Astrocyte (in vitro differentiated cells and primary cell): ENCODE results near the gene PGP. TPM values are rescaled to one million over a fixed set of nuclear protein-coding genes. Genes with fewer than 3 reads are reported as not detected.

ENCODE experiments used
- DNase-seq: peaks from one replicate; pipeline ENCODE4 v3.0.0-alpha.2; 2010; ENCODE audit warnings: low read depth
- FAIRE-seq: peaks from 2 replicates; lab custom pipeline; 2011; peaks lifted over from hg19 to GRCh38; lab: Jason Lieb, UNC
- H2AFZ ChIP-seq: 2 replicates; pipeline ENCODE4 v1.6.0; 2012; ENCODE audit warnings: low read depth, low read length, inconsistent platforms
- H3K27ac ChIP-seq: 2 replicates; pipeline ENCODE4 v1.5.1; 2011; ENCODE audit warnings: low read depth, low read length, inconsistent platforms
- H3K27me3 ChIP-seq: 2 replicates; pipeline ENCODE4 v1.6.0; 2011; ENCODE audit warnings: low read length, inconsistent platforms; ENCODE audit not compliant: insufficient read depth
- H3K36me3 ChIP-seq: 2 replicates; pipeline ENCODE4 v1.5.1; 2011; ENCODE audit warnings: low read length, inconsistent platforms; ENCODE audit not compliant: insufficient read depth
- H3K4me1 ChIP-seq: 2 replicates; pipeline ENCODE4 v1.5.1; 2011; ENCODE audit warnings: low read length, inconsistent platforms; ENCODE audit not compliant: insufficient read depth
- H3K4me2 ChIP-seq: 2 replicates; pipeline ENCODE4 v1.6.0; 2012; ENCODE audit warnings: low read length, inconsistent platforms
- H3K4me3 ChIP-seq: 2 replicates; pipeline ENCODE4 v1.5.1; 2011; ENCODE audit warnings: low read depth, mild to moderate bottlenecking, low read length, inconsistent platforms; ENCODE audit not compliant: insufficient read depth
- H3K79me2 ChIP-seq: 2 replicates; pipeline ENCODE4 v1.6.0; 2012; ENCODE audit warnings: mild to moderate bottlenecking, low read length, inconsistent platforms; ENCODE audit not compliant: insufficient read depth
- H3K9ac ChIP-seq: 2 replicates; pipeline ENCODE4 v1.6.0; 2012; ENCODE audit warnings: mild to moderate bottlenecking, low read length, inconsistent platforms
- H3K9me3 ChIP-seq: 2 replicates; pipeline ENCODE4 v1.5.1; 2012; ENCODE audit warnings: low read depth, mild to moderate bottlenecking, low read length, inconsistent platforms; ENCODE audit not compliant: insufficient read depth
- H4K20me1 ChIP-seq: 2 replicates; pipeline ENCODE4 v1.6.0; 2012; ENCODE audit warnings: low read length, inconsistent platforms; ENCODE audit not compliant: insufficient read depth
- H3K27ac Mint-ChIP-seq: one replicate; pipeline ENCODE4 v1.8.0; 2021; ENCODE audit warnings: mild to moderate bottlenecking, mixed read lengths; ENCODE audit not compliant: unreplicated experiment
- H3K27me3 Mint-ChIP-seq: one replicate; pipeline ENCODE4 v1.8.0; 2021; ENCODE audit warnings: low read depth, mixed read lengths; ENCODE audit not compliant: unreplicated experiment
- H3K36me3 Mint-ChIP-seq: one replicate; pipeline ENCODE4 v1.8.0; 2021; ENCODE audit warnings: low read depth, mixed read lengths; ENCODE audit not compliant: unreplicated experiment
- H3K4me1 Mint-ChIP-seq: one replicate; pipeline ENCODE4 v1.8.0; 2021; ENCODE audit warnings: low read depth, mixed read lengths; ENCODE audit not compliant: unreplicated experiment
- H3K4me3 Mint-ChIP-seq: one replicate; pipeline ENCODE4 v1.8.0; 2021; ENCODE audit warnings: mild to moderate bottlenecking, moderate library complexity, mixed read lengths; ENCODE audit not compliant: unreplicated experiment
- H3K9me3 Mint-ChIP-seq: one replicate; pipeline ENCODE4 v1.8.0; 2021; ENCODE audit warnings: mild to moderate bottlenecking, mixed read lengths; ENCODE audit not compliant: unreplicated experiment
- EZH2 ChIP-seq: IDR thresholded peaks from 2 replicates; pipeline ENCODE4 v1.6.1; 2012; ENCODE audit warnings: mild to moderate bottlenecking, low read length, inconsistent platforms; ENCODE audit not compliant: insufficient read depth
- total RNA-seq: library from RNA; stranded (reverse); gene quantifications from 2 replicates; pipeline ENCODE4 v1.2.1, GENCODE V29; 2021
- TF ChIP-seq, protein P1 (sequence below): IDR thresholded peaks from 2 replicates; pipeline ENCODE4 v1.5.1; 2011; ENCODE audit warnings: low read depth, mild to moderate bottlenecking, inconsistent platforms, low read length, moderate library complexity; ENCODE audit not compliant: insufficient read depth

Gene PGP
- total RNA-seq, 1 donor from 2014 or later, result 21.1 TPM

GRCh38 chr16:2187212-2187611 lies 27.4 kb downstream of the PGP start:
- FAIRE-seq, result no peak
- Histone ChIP-seq H3K79me2 (no peaks in the 10 kb centered on the region), H3K4me1 (no peaks in the 10 kb centered on the region), H3K27ac (no peak overlapping the region), H3K9ac (no peak overlapping the region), H3K36me3 (no peaks in the 10 kb centered on the region), H3K4me2 (no peak overlapping the region), H3K4me3 (no peak overlapping the region), H3K9me3 (no peaks in the 10 kb centered on the region), H4K20me1 (no peaks in the 10 kb centered on the region), H2AFZ (no peak overlapping the region), H3K27me3 (no peaks in the 10 kb centered on the region)
- H3K27ac Mint-ChIP-seq, result no peak overlapping the region
- no peak overlapping the region for H3K4me3 Mint-ChIP-seq
- H3K27me3 Mint-ChIP-seq, result peaks cover 9% of the 10 kb centered on the region
- no peaks in the 10 kb centered on the region for H3K4me1 Mint-ChIP-seq
- H3K36me3 Mint-ChIP-seq, result peaks cover 1% of the 10 kb centered on the region
- no peak for DNase-seq
- H3K9me3 Mint-ChIP-seq, result no peaks in the 10 kb centered on the region
- TF ChIP-seq EZH2, result no peak
- TF ChIP-seq, protein P1, sequence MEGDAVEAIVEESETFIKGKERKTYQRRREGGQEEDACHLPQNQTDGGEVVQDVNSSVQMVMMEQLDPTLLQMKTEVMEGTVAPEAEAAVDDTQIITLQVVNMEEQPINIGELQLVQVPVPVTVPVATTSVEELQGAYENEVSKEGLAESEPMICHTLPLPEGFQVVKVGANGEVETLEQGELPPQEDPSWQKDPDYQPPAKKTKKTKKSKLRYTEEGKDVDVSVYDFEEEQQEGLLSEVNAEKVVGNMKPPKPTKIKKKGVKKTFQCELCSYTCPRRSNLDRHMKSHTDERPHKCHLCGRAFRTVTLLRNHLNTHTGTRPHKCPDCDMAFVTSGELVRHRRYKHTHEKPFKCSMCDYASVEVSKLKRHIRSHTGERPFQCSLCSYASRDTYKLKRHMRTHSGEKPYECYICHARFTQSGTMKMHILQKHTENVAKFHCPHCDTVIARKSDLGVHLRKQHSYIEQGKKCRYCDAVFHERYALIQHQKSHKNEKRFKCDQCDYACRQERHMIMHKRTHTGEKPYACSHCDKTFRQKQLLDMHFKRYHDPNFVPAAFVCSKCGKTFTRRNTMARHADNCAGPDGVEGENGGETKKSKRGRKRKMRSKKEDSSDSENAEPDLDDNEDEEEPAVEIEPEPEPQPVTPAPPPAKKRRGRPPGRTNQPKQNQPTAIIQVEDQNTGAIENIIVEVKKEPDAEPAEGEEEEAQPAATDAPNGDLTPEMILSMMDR, result no peak

GRCh38 chr16:2186505-2186904 lies 28.1 kb downstream of the PGP start:
- no peak for DNase-seq
- Mint-ChIP-seq H3K27ac (no peak overlapping the region), H3K4me1 (no peaks in the 10 kb centered on the region), H3K9me3 (no peaks in the 10 kb centered on the region), H3K36me3 (peaks cover 2% of the 10 kb centered on the region), H3K4me3 (no peak overlapping the region), H3K27me3 (peaks cover 3% of the 10 kb centered on the region)
- Histone ChIP-seq H4K20me1 (no peaks in the 10 kb centered on the region), H3K36me3 (no peaks in the 10 kb centered on the region), H3K4me2 (no peak overlapping the region), H2AFZ (no peak overlapping the region), H3K9me3 (no peaks in the 10 kb centered on the region), H3K9ac (no peak overlapping the region), H3K4me1 (no peaks in the 10 kb centered on the region), H3K4me3 (no peak overlapping the region), H3K27ac (no peak overlapping the region), H3K79me2 (no peaks in the 10 kb centered on the region), H3K27me3 (no peaks in the 10 kb centered on the region)
- TF ChIP-seq, protein P1, result no peak
- no peak for TF ChIP-seq EZH2
- no peak for FAIRE-seq

GRCh38 chr16:2186064-2186463 lies 28.6 kb downstream of the PGP start:
- no peak for TF ChIP-seq EZH2
- TF ChIP-seq, protein P1, result no peak
- Mint-ChIP-seq H3K27ac (peak overlapping the region; percentile 75), H3K9me3 (no peaks in the 10 kb centered on the region), H3K36me3 (peaks cover 2% of the 10 kb centered on the region), H3K27me3 (peaks cover 3% of the 10 kb centered on the region), H3K4me3 (no peak overlapping the region), H3K4me1 (no peaks in the 10 kb centered on the region)
- no peaks in the 10 kb centered on the region for H3K9me3 ChIP-seq
- FAIRE-seq, result no peak
- no peak overlapping the region for H3K27ac ChIP-seq
- H3K9ac ChIP-seq, result no peak overlapping the region
- H3K4me3 ChIP-seq, result no peak overlapping the region
- no peak overlapping the region for H2AFZ ChIP-seq
- no peaks in the 10 kb centered on the region for H4K20me1 ChIP-seq
- DNase-seq, result no peak
- H3K4me1 ChIP-seq, result no peaks in the 10 kb centered on the region
- H3K4me2 ChIP-seq, result no peak overlapping the region
- H3K79me2 ChIP-seq, result no peaks in the 10 kb centered on the region
- no peaks in the 10 kb centered on the region for H3K27me3 ChIP-seq
- no peaks in the 10 kb centered on the region for H3K36me3 ChIP-seq
